Caco-2 (cell line): Measurements from ENCODE around the gene RPUSD1. TPM values are rescaled to one million over a fixed set of nuclear protein-coding genes. Genes with fewer than 3 reads are reported as not detected.

Experiments
- BruUV-seq: library from RNA; stranded (reverse); fragments of 400-500 nt; replicated peaks from 2 replicates; lab custom pipeline; 2021; lab: Mats Ljungman, UMichigan
- CTCF ChIA-PET: fragments of 300-600 bp; sonication (Branson Sonifier 250); formaldehyde crosslinking; loops from one replicate; lab custom pipeline; 2022; ENCODE audit warnings: antibody characterized with exemption; lab: Charles Lee
- POLR2A ChIA-PET: fragments of 300-600 bp; sonication (Branson Sonifier 250); formaldehyde crosslinking; loops from one replicate; lab custom pipeline; 2022; ENCODE audit warnings: antibody characterized with exemption; lab: Charles Lee
- DNase-seq, 2 experiments: peaks; one replicate each; pipeline versions ENCODE4 v3.0.0 to v3.0.0-alpha.2; 2020 to 2022
- H3K27me3 ChIP-seq: replicated peaks from 2 replicates; pipeline ENCODE4 v1.6.0; 2011; ENCODE audit warnings: low read length; ENCODE audit not compliant: control insufficient read depth, insufficient read depth
- H3K36me3 ChIP-seq: 2 replicates; pipeline ENCODE4 v1.5.1; 2011; ENCODE audit warnings: low read length; ENCODE audit not compliant: control insufficient read depth, insufficient read depth
- H3K4me1 ChIP-seq: fragments of 250-450 bp; sonication (Bioruptor Pico); 2 replicates; pipeline ENCODE4 v1.5.1; 2020; ENCODE audit warnings: mild to moderate bottlenecking
- H3K4me3 ChIP-seq: 2 replicates; pipeline ENCODE4 v1.5.1; 2011; ENCODE audit warnings: low read depth, mild to moderate bottlenecking, control low read depth, low read length
- H3K9me3 ChIP-seq: fragments of 250-450 bp; sonication (Bioruptor Pico); 2 replicates; pipeline ENCODE4 v1.5.1; 2020; ENCODE audit warnings: mild to moderate bottlenecking, moderate library complexity
- H3K27ac Mint-ChIP-seq: one replicate; pipeline ENCODE4 v1.8.0; 2022; ENCODE audit warnings: mixed read lengths; ENCODE audit not compliant: unreplicated experiment
- H3K27me3 Mint-ChIP-seq: one replicate; pipeline ENCODE4 v1.8.0; 2022; ENCODE audit warnings: mixed read lengths; ENCODE audit not compliant: insufficient read depth, unreplicated experiment
- H3K36me3 Mint-ChIP-seq: one replicate; pipeline ENCODE4 v1.8.0; 2022; ENCODE audit warnings: mild to moderate bottlenecking, mixed read lengths; ENCODE audit not compliant: insufficient read depth, unreplicated experiment
- H3K4me1 Mint-ChIP-seq: one replicate; pipeline ENCODE4 v1.8.0; 2022; ENCODE audit warnings: low read depth, mixed read lengths; ENCODE audit not compliant: unreplicated experiment
- H3K4me3 Mint-ChIP-seq: one replicate; pipeline ENCODE4 v1.8.0; 2022; ENCODE audit warnings: mild to moderate bottlenecking, moderate library complexity, mixed read lengths; ENCODE audit not compliant: unreplicated experiment
- H3K9me3 Mint-ChIP-seq: one replicate; pipeline ENCODE4 v1.8.0; 2022; ENCODE audit warnings: mixed read lengths; ENCODE audit not compliant: unreplicated experiment
- intact Hi-C: fragments of 100-400 bp; cut with micrococcal nuclease; formaldehyde crosslinking; loops from one replicate; pipeline ENCODE4 v1.10.0; 2022; ENCODE audit not compliant: unreplicated experiment
- total RNA-seq: library from RNA; stranded (reverse); gene quantifications from 2 replicates; pipeline ENCODE4 v1.2.3, GENCODE V29; 2022
- TF ChIP-seq, protein P1 (sequence below), 2 experiments: fragments of 200-600 bp in 1 of 2; IDR thresholded peaks; 1 replicate in 1 of 2; 2 replicates in 1 of 2; pipeline versions ENCODE4 v1.5.1 to v1.8.0; 2011 to 2022; ENCODE audit warnings: antibody characterized with exemption in 1 of 2, control low read depth in 1 of 2, inconsistent platforms in 1 of 2, low read depth in 1 of 2, low read length in 1 of 2, mild to moderate bottlenecking in 1 of 2, moderate library complexity in 1 of 2; ENCODE audit not compliant: insufficient read depth in 1 of 2, severe bottlenecking in 1 of 2, unreplicated experiment in 1 of 2

Gene RPUSD1
- total RNA-seq, 1 experiment from 2014 or later: 44.0 TPM

DNA sequence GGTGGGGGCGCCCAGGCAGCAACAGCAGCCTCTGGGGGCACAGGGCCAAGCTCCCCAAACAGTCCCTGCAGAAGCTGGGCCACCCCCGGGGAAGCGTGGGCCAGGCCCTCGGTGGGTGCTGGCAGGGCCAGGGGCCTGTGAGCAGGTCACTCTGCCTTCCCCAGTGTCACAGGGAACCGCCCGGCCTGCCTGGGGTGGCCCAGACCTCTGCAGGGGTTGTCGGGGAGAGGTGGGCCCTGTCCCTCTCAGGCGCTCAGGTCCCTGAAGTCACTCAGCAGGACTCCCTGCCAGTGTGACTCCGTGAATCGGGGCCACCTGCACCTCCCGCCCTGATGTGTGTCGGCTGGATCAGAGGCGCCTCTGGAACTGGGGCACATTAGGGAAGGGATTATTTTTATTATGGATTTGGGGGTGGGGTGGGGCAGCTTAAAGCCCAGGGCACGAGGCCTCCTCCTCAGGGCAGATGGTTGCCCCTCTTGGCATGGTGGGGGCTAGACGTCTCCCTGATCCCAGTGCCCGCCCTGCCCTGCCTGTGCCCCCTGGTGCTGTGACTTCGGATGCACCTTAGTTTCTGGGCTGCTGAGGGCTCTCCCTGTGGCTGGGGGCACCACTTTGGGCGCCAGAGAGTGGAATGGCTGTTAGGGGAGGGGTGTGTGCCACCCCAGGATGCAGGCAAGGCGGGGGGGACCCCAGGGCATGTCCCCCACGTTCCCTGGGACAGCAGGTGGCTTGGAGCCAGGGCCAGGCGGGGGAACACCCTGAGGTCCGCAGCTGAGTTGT, 13.6 kb upstream of the RPUSD1 start:
- TF ChIP-seq, protein P1, sequence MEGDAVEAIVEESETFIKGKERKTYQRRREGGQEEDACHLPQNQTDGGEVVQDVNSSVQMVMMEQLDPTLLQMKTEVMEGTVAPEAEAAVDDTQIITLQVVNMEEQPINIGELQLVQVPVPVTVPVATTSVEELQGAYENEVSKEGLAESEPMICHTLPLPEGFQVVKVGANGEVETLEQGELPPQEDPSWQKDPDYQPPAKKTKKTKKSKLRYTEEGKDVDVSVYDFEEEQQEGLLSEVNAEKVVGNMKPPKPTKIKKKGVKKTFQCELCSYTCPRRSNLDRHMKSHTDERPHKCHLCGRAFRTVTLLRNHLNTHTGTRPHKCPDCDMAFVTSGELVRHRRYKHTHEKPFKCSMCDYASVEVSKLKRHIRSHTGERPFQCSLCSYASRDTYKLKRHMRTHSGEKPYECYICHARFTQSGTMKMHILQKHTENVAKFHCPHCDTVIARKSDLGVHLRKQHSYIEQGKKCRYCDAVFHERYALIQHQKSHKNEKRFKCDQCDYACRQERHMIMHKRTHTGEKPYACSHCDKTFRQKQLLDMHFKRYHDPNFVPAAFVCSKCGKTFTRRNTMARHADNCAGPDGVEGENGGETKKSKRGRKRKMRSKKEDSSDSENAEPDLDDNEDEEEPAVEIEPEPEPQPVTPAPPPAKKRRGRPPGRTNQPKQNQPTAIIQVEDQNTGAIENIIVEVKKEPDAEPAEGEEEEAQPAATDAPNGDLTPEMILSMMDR (IDR thresholded peaks at IDR 0.05; ENCODE audit: insufficient read depth in 1 of 2, low read depth in 1 of 2, low read length in 1 of 2, severe bottlenecking in 1 of 2, unreplicated experiment in 1 of 2): no peak
- H3K4me1 ChIP-seq: peaks cover 9% of the 10 kb centered on the region
- no peak for DNase-seq
- no peaks in the 10 kb centered on the region for H3K9me3 Mint-ChIP-seq
- POLR2A ChIA-PET: interaction anchor here (0.8 kb wide), 1 partner anchor 13 kb away, joined by 3 read pairs; the partner anchor contains the start of genes CHTF18 and RPUSD1
- intact Hi-C loops: no loop called here
- no peak overlapping the region for H3K27ac Mint-ChIP-seq
- CTCF ChIA-PET: no interaction called here
- no peaks in the 10 kb centered on the region for H3K9me3 ChIP-seq
- H3K4me1 Mint-ChIP-seq: no peaks in the 10 kb centered on the region
- no peaks in the 10 kb centered on the region for H3K36me3 ChIP-seq
- peaks cover 29% of the 10 kb centered on the region for H3K36me3 Mint-ChIP-seq
- H3K27me3 ChIP-seq: no peaks in the 10 kb centered on the region
- no peak overlapping the region for H3K4me3 ChIP-seq
- no peak overlapping the region for H3K4me3 Mint-ChIP-seq
- no TSS peak for BruUV-seq
- H3K27me3 Mint-ChIP-seq: no peaks in the 10 kb centered on the region

DNA sequence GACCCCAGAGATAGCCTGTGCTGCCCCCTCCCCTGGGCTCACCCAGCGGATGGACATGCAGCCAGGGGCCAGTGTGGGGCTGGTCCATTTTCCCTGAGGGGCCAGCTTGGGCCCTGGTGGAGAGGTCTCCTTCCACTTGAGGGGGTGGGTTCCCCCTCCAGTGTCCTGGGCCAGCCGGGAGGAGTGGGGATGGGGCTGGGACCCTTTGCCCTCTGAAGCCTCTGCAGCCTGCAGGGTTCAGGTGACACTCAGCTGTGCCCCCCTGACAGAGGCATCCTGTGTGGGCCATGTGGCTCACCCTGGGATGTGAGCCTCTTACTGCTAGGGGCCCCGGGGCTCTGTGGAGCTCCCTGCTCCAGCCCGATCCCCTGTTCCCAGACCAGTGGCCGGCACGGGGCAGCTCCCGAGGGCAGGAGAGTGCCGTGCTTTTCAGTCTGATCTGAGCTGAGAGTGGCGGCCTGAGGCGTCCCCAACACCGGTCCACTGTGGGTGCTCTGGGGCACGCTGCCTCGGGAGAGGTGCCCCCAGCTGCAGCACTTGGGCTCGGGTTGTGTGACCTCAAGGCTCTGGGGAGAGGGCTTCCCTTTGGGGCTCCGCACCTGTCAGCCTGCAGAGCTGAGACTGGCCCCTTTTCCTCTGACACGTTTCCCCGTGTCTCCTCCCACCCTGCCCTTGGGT, 12.8 kb upstream of the RPUSD1 start:
- H3K9me3 Mint-ChIP-seq: no peaks in the 10 kb centered on the region
- Histone ChIP-seq H3K4me3 (no peak overlapping the region), H3K9me3 (no peaks in the 10 kb centered on the region), H3K4me1 (peaks cover 9% of the 10 kb centered on the region), H3K27me3 (no peaks in the 10 kb centered on the region), H3K36me3 (no peaks in the 10 kb centered on the region)
- ChIA-PET CTCF (interaction anchor here (0.6 kb wide), 3 partner anchors 31 to 76 kb away, joined by 3 to 12 read pairs (median 6); no protein-coding TSS in a partner anchor), POLR2A (interaction anchor here (0.5 to 0.8 kb wide), 2 partner anchors 13 to 42 kb away, joined by 3 to 4 read pairs; partner anchors contain the start of genes CHTF18 and RPUSD1)
- intact Hi-C loops: no loop called here
- TF ChIP-seq, protein P1 (IDR thresholded peaks at IDR 0.05; ENCODE audit: insufficient read depth in 1 of 2, low read depth in 1 of 2, low read length in 1 of 2, severe bottlenecking in 1 of 2, unreplicated experiment in 1 of 2): no peak
- no peak overlapping the region for H3K4me3 Mint-ChIP-seq
- no peak overlapping the region for H3K27ac Mint-ChIP-seq
- no peaks in the 10 kb centered on the region for H3K4me1 Mint-ChIP-seq
- H3K36me3 Mint-ChIP-seq: peaks cover 37% of the 10 kb centered on the region
- H3K27me3 Mint-ChIP-seq: no peaks in the 10 kb centered on the region
- DNase-seq: no peak
- no TSS peak for BruUV-seq
